CD4-positive, alpha-beta T cell (primary cell): ENCODE data around the gene ZNF536. TPM values are rescaled to one million over a fixed set of nuclear protein-coding genes. Genes with fewer than 3 reads are reported as not detected.

Experiments
- ATAC-seq: fragments of 200-7000 bp; cut with Tn5 transposase; one replicate; pipeline ENCODE4 v1.10.0; 2022; ENCODE audit warnings: mild to moderate bottlenecking; ENCODE audit not compliant: poor library complexity
- CTCF ChIA-PET: fragments of 350-600 bp; sonication (Branson Sonifier 250); formaldehyde crosslinking; loops from one replicate; lab custom pipeline; 2021; ENCODE audit warnings: antibody characterized with exemption, inconsistent platforms; lab: Charles Lee
- POLR2A ChIA-PET: fragments of 350-600 bp; sonication (Branson Sonifier 250); formaldehyde crosslinking; loops from one replicate; lab custom pipeline; 2021; ENCODE audit warnings: antibody characterized with exemption, inconsistent platforms; lab: Charles Lee
- DNase-seq, 14 experiments: peaks; one replicate each; pipeline ENCODE4 v3.0.0-alpha.2; 2013 to 2020; ENCODE audit warnings: mixed read lengths in 2 of 14
- H3K27ac ChIP-seq, 2 donors: one replicate each; pipeline versions ENCODE4 v1.5.1 to v1.7.0; 2013; ENCODE audit warnings: low read length in 2 of 2, low read depth in 1 of 2, mild to moderate bottlenecking in 1 of 2
- H3K27me3 ChIP-seq, 2 experiments: 1 replicate in 1 of 2; 2 replicates in 1 of 2; pipeline versions ENCODE4 v1.6.1 to v1.7.0; 2013; ENCODE audit warnings: low read length in 2 of 2, control low read depth in 1 of 2, mild to moderate bottlenecking in 1 of 2, moderate library complexity in 1 of 2; ENCODE audit not compliant: insufficient read depth in 2 of 2, control insufficient read depth in 1 of 2
- H3K36me3 ChIP-seq: one replicate; pipeline ENCODE4 v1.6.1; 2013; ENCODE audit warnings: low read length, control low read depth; ENCODE audit not compliant: insufficient read depth
- H3K4me1 ChIP-seq: one replicate; pipeline ENCODE4 v1.6.1; 2013; ENCODE audit warnings: low read length, control low read depth; ENCODE audit not compliant: insufficient read depth
- H3K4me3 ChIP-seq: one replicate; pipeline ENCODE4 v1.5.1; 2013; ENCODE audit warnings: mild to moderate bottlenecking, low read length, moderate library complexity
- H3K9me3 ChIP-seq, 2 experiments: 1 replicate in 1 of 2; 2 replicates in 1 of 2; pipeline versions ENCODE4 v1.6.1 to v1.7.0; 2013; ENCODE audit warnings: low read length in 2 of 2, mild to moderate bottlenecking in 2 of 2, control low read depth in 1 of 2, moderate library complexity in 1 of 2; ENCODE audit not compliant: control insufficient read depth in 1 of 2, insufficient read depth in 1 of 2
- H3K27ac Mint-ChIP-seq: one replicate; pipeline ENCODE4 v1.8.0; 2020; ENCODE audit warnings: mixed read lengths
- H3K27me3 Mint-ChIP-seq: one replicate; pipeline ENCODE4 v1.8.0; 2021; ENCODE audit warnings: mixed read lengths
- H3K36me3 Mint-ChIP-seq: one replicate; pipeline ENCODE4 v1.8.0; 2021; ENCODE audit warnings: low read depth, mixed read lengths
- H3K4me1 Mint-ChIP-seq: one replicate; pipeline ENCODE4 v1.8.0; 2021; ENCODE audit warnings: low read depth, mixed read lengths
- H3K4me3 Mint-ChIP-seq: one replicate; pipeline ENCODE4 v1.8.0; 2020; ENCODE audit warnings: mild to moderate bottlenecking, mixed read lengths
- H3K9me3 Mint-ChIP-seq: one replicate; pipeline ENCODE4 v1.8.0; 2020; ENCODE audit warnings: mixed read lengths
- CTCF ChIP-seq: fragments of 200-600 bp; IDR thresholded peaks from one replicate; pipeline ENCODE4 v1.8.0; 2022; ENCODE audit warnings: antibody characterized with exemption, mild to moderate bottlenecking
- intact Hi-C, 2 experiments: fragments of 100-400 bp; cut with DNase I in 1 of 2; cut with micrococcal nuclease in 1 of 2; formaldehyde crosslinking; loops; one replicate each; pipeline versions ENCODE4 v1.15.1 to v1.9.0; 2023 to 2025; cut with DNase I, micrococcal nuclease
- total RNA-seq, 174 experiments: library from RNA in 2 of 174; stranded (reverse) in 2 of 174; gene quantifications; one replicate each; pipeline ENCODE4 v1.2.3 and lab custom pipeline; 2021 to 2026

Gene ZNF536
- total RNA-seq, 2 experiments from 2014 or later: not detected

GRCh38 chr19:30324982-30325381 is 47.2 kb upstream of the ZNF536 start:
- H3K4me1 ChIP-seq: no peaks in the 10 kb centered on the region
- no peaks in the 10 kb centered on the region for H3K27me3 ChIP-seq
- Mint-ChIP-seq H3K27ac (no peak overlapping the region), H3K9me3 (no peaks in the 10 kb centered on the region), H3K4me3 (no peak overlapping the region), H3K27me3 (peaks cover 5% of the 10 kb centered on the region), H3K36me3 (no peaks in the 10 kb centered on the region), H3K4me1 (no peaks in the 10 kb centered on the region)
- H3K36me3 ChIP-seq: no peaks in the 10 kb centered on the region
- intact Hi-C loops: no loop called here
- peaks cover 0 to 10% of the 10 kb centered on the region in 2 experiments for H3K9me3 ChIP-seq
- no peak for ATAC-seq
- no peak for DNase-seq
- POLR2A ChIA-PET: no interaction called here
- CTCF ChIA-PET: no interaction called here
- TF ChIP-seq CTCF: no peak
- no peak overlapping the region for H3K4me3 ChIP-seq
- H3K27ac ChIP-seq: no peak overlapping the region

- H3K9me3 ChIP-seq: peaks cover 0 to 10% of the 10 kb centered on the region in 2 experiments
- H3K4me1 Mint-ChIP-seq: no peaks in the 10 kb centered on the region
Measured at GRCh38 chr19:30325676-30326392, 46.4 kb upstream of the ZNF536 start.

GRCh38 chr19:30326393-30326710 is 45.8 kb upstream of the ZNF536 start:
- Histone ChIP-seq H3K27me3 (no peaks in the 10 kb centered on the region), H3K4me3 (no peak overlapping the region), H3K4me1 (no peaks in the 10 kb centered on the region), H3K27ac (no peak overlapping the region), H3K36me3 (no peaks in the 10 kb centered on the region), H3K9me3 (peaks cover 0 to 10% of the 10 kb centered on the region in 2 experiments)
- intact Hi-C loops: no loop called here
- no peak for TF ChIP-seq CTCF
- Mint-ChIP-seq H3K27me3 (peaks cover 5% of the 10 kb centered on the region), H3K9me3 (no peaks in the 10 kb centered on the region), H3K27ac (no peak overlapping the region), H3K4me1 (no peaks in the 10 kb centered on the region), H3K36me3 (no peaks in the 10 kb centered on the region), H3K4me3 (no peak overlapping the region)
- ATAC-seq (no peak), DNase-seq (no peak)
- POLR2A ChIA-PET: no interaction called here
- CTCF ChIA-PET: no interaction called here

More at GRCh38 chr19:30325676-30326392, 46.4 kb upstream of the ZNF536 start:
- no peak overlapping the region for H3K27ac ChIP-seq
- intact Hi-C loops: no loop called here
- no peak for TF ChIP-seq CTCF
- Mint-ChIP-seq H3K36me3 (no peaks in the 10 kb centered on the region), H3K4me3 (no peak overlapping the region), H3K27ac (no peak overlapping the region), H3K27me3 (peaks cover 5% of the 10 kb centered on the region), H3K9me3 (no peaks in the 10 kb centered on the region)
- no peak for ATAC-seq
- CTCF ChIA-PET: no interaction called here
- POLR2A ChIA-PET: no interaction called here
- DNase-seq: no peak
- no peaks in the 10 kb centered on the region for H3K27me3 ChIP-seq
- H3K36me3 ChIP-seq: no peaks in the 10 kb centered on the region
- H3K4me1 ChIP-seq: no peaks in the 10 kb centered on the region
- H3K4me3 ChIP-seq: no peak overlapping the region
